GM21515 (cell line): ENCODE data around the gene OTOA.
"Not testable (repeated sequence)": the region's sequence is repeated elsewhere in the genome, so short reads cannot be mapped to it uniquely, and the experiment has no call there.

Source experiments
- ATAC-seq: cut with Tn5 transposase; IDR thresholded peaks from one replicate; pipeline ENCODE4 v1.9.1; 2021; ENCODE audit not compliant: unreplicated experiment

Gene OTOA

DNA sequence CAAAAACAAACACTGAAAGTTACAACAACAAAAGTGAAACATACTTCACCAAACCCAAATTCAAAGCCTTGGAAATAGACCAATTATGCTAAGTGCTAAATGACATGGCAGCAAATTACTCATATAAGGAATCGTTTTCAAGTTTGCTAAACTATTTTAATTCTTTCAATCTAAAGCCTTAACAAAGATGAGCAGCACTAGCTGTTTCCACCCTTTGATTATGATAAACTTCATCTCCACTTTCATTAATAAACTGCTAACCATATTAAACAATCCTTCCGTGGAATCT is 138.6 kb downstream of the OTOA start:
- ATAC-seq = not testable (repeated sequence)
